Mesodermal cell (in vitro differentiated cells): Measurements from ENCODE around the gene ERVV-1.

Experiments used
- H3K27ac ChIP-seq: 2 replicates; pipeline ENCODE4 v1.7.0; 2013; ENCODE audit warnings: mild to moderate bottlenecking, low read depth, low read length, moderate library complexity; ENCODE audit not compliant: severe bottlenecking
- H3K36me3 ChIP-seq: 2 replicates; pipeline ENCODE4 v1.7.1; 2013; ENCODE audit warnings: mild to moderate bottlenecking, low read length, moderate library complexity; ENCODE audit not compliant: control insufficient read depth, insufficient read depth
- H3K4me1 ChIP-seq: one replicate; pipeline ENCODE4 v1.7.1; 2013; ENCODE audit warnings: mild to moderate bottlenecking, low read length; ENCODE audit not compliant: insufficient read depth, control insufficient read depth, poor library complexity, severe bottlenecking
- H3K4me3 ChIP-seq: 2 replicates; pipeline ENCODE4 v1.7.0; 2013; ENCODE audit warnings: low read length, control low read depth, mild to moderate bottlenecking; ENCODE audit not compliant: insufficient read depth, poor library complexity, severe bottlenecking; ENCODE audit errors: extremely low read depth
- H3K9me3 ChIP-seq: 2 replicates; pipeline ENCODE4 v1.7.1; 2013; ENCODE audit warnings: mild to moderate bottlenecking, low read length, moderate library complexity; ENCODE audit not compliant: control insufficient read depth
- WGBS, 2 experiments: methylation state at CpG; one replicate each; pipeline ENCODE4 v1.1.5; 2013; ENCODE audit warnings: missing lambda C conversion rate in 2 of 2; ENCODE audit not compliant: insufficient coverage in 2 of 2; 5-methylcytosine and 5-hydroxymethylcytosine counted together

Gene ERVV-1

GRCh38 chr19:52995711-52996110, 18.0 kb upstream of the ERVV-1 start:
- no peaks in the 10 kb centered on the region for H3K36me3 ChIP-seq
- H3K4me1 ChIP-seq = no peaks in the 10 kb centered on the region
- H3K27ac ChIP-seq = no peak overlapping the region
- WGBS, 2 experiments = 94 to 96% methylated on average over 4 to 6 of the region's 7 CpGs
- no peak overlapping the region for H3K4me3 ChIP-seq
- peaks cover 14% of the 10 kb centered on the region for H3K9me3 ChIP-seq

DNA sequence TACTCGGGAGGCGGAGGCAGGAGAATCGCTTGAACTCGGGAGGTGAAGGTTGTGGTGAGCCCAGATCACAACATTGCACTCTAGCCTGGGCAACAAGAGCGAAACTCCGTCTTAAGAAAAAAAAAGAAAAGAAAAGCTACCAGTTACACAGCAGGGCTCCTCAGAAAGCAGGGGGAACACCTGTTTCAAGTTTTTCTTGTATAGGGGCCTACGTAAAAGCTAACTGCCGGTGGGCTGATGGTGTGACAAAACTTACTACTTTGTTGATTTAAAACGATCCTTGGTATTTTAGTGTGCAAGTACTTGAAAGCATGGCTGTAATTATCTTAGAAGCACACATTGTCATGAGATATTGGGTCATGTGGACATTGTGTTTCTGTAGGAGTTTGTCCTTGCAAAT, 15.7 kb upstream of the ERVV-1 start:
- 86 to 95% methylated on average over 9 of the region's 9 CpGs for WGBS, 2 experiments
- no peak overlapping the region for H3K27ac ChIP-seq

DNA sequence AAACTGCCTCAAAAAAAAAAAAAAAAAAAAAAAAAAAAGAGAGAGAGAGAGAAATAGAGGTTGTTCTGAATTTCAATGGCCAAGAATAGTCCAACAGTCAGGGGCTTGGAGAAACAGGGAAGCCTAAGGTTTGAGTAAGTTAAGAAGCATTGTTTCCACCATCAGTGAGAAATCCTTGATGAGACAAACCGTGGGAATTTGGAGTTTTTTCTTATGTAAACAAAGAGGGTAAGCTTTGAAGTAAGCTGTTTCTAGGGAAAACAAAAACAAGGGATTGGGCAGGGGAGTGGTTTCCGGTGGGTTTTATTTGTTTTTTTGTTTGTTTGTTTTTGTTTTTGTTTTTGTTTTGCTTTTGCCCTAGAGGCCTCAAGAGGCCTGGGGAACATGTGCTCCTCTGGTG, 11.2 kb upstream of the ERVV-1 start:
- Histone ChIP-seq H3K4me1 (no peaks in the 10 kb centered on the region), H3K9me3 (peaks cover 18% of the 10 kb centered on the region), H3K27ac (no peak overlapping the region), H3K4me3 (no peak overlapping the region), H3K36me3 (no peaks in the 10 kb centered on the region)
- 36% methylated on average over 1 to 2 of the region's 2 CpGs for WGBS, 2 experiments

More for the DNA sequence above, 15.7 kb upstream of the ERVV-1 start:
- Histone ChIP-seq H3K4me1 (no peaks in the 10 kb centered on the region), H3K9me3 (peaks cover 14% of the 10 kb centered on the region), H3K4me3 (no peak overlapping the region), H3K36me3 (no peaks in the 10 kb centered on the region)

DNA sequence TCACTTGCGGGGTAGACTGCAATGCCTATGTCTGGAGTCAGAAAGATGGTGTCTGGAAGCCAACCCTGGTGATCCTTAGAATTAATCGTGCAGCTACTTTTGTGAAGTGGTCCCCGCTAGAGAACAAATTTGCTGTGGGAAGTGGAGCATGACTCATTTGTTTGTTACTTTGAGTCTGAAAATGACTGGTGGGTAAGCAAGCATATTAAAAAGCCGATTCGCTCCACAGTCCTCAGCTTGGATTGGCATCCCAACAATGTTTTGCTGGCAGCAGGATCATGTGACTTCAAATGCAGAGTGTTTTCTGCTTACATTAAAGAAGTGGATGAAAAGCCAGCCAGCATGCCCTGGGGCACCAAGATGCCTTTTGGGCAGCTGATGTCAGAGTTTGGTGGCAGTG, 9.5 kb upstream of the ERVV-1 start:
- no peaks in the 10 kb centered on the region for H3K36me3 ChIP-seq
- H3K4me1 ChIP-seq = no peaks in the 10 kb centered on the region
- no peak overlapping the region for H3K27ac ChIP-seq
- 92 to 94% methylated on average over 5 of the region's 5 CpGs for WGBS, 2 experiments
- H3K4me3 ChIP-seq = no peak overlapping the region
- peaks cover 22% of the 10 kb centered on the region for H3K9me3 ChIP-seq

- 79 to 97% methylated on average over 6 of the region's 7 CpGs for WGBS, 2 experiments
- no peak overlapping the region for H3K27ac ChIP-seq
- H3K36me3 ChIP-seq = no peaks in the 10 kb centered on the region
- H3K4me1 ChIP-seq = no peaks in the 10 kb centered on the region
- H3K9me3 ChIP-seq = peaks cover 31% of the 10 kb centered on the region
- H3K4me3 ChIP-seq = no peak overlapping the region
Measured at GRCh38 chr19:53007200-53007599, 6.5 kb upstream of the ERVV-1 start.

DNA sequence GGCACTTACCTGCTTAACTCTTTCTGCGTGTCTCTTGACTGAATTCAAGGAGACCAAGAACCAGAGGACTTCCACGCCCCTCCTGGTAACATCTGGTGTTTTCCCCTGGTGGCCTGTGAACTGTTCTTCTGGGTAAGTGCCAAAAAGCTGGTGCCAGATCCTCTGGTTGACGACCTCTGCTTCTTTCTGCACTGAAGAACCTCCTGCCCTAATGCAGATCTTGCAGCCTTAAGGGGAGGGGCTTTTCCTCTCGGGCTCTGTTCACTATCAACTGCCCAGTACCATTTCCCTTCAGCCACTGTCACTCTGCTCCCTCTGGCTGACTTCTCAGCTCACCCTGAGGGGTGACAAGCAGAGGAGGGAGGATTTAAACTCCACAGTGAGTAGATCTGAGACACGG, 6.1 kb upstream of the ERVV-1 start:
- Histone ChIP-seq H3K4me3 (no peak overlapping the region), H3K36me3 (no peaks in the 10 kb centered on the region), H3K9me3 (peaks cover 31% of the 10 kb centered on the region), H3K27ac (no peak overlapping the region), H3K4me1 (no peaks in the 10 kb centered on the region)
- 71 to 86% methylated on average over 3 of the region's 5 CpGs for WGBS, 2 experiments

DNA sequence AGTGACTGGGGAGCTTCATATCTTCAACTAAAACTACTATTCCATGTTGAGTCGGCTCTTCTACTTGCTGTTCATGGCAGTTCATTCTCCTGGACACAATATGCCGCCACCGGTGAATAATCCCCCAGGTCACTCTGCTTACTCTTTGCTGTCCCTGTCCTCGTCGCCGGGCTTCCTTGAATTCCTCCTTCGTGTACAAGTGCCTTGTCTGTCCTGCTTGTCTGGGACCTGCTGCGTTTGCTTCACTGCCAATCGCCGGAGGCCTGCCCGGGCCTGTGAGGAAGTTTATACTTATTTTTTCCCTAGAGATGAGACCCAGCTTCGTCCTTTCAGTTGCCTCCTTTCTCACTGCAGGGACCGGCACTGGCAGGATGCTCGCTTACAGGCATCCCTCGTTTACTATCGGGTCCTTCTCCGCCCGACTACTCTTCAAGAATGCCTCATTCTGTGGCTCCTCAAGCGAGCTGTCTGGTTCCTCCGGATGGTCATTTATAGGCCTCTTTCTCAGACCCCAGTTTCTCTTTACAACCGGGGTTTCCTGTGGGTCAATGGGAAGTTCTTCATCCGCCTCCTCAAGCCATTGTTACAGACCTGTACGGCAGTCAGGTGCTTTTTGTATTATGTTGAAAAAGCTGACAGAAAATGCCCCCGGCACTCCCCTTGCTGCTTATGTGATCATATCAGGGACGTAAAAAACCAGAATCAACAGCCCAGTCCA, 5.5 kb upstream of the ERVV-1 start:
- WGBS, 2 experiments = 87 to 96% methylated on average over 17 to 18 of the region's 25 CpGs
- Histone ChIP-seq H3K27ac (no peak overlapping the region), H3K4me3 (no peak overlapping the region), H3K4me1 (no peaks in the 10 kb centered on the region), H3K36me3 (no peaks in the 10 kb centered on the region), H3K9me3 (peaks cover 31% of the 10 kb centered on the region)

GRCh38 chr19:53010494-53010893, 3.2 kb upstream of the ERVV-1 start:
- Histone ChIP-seq H3K36me3 (no peaks in the 10 kb centered on the region), H3K27ac (no peak overlapping the region), H3K9me3 (peaks cover 17% of the 10 kb centered on the region), H3K4me1 (no peaks in the 10 kb centered on the region), H3K4me3 (no peak overlapping the region)
- 65 to 70% methylated on average over 4 to 8 of the region's 9 CpGs for WGBS, 2 experiments

DNA sequence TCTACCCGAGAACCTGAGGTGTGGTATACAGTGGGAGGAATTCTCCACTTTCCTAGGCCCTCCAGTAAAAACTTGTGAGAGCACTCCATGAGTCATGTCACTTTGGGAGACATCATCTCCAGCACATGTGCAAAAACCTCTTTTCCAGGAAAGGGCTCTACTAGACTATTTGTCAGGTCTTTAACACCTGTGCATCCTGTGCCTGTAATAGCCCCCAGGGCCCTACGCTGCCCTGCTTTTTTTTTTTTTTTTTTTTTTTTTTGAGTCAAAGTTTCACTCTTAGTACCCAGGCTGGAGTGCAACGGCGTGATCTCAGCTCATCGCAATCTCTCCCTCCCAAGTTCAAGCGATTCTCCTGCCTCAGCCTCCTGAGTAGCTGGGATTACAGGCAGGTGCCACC, 1.7 kb upstream of the ERVV-1 start:
- Histone ChIP-seq H3K36me3 (no peaks in the 10 kb centered on the region), H3K27ac (no peak overlapping the region), H3K4me3 (no peak overlapping the region), H3K9me3 (peaks cover 21% of the 10 kb centered on the region), H3K4me1 (peaks cover 2% of the 10 kb centered on the region)
- 80% methylated on average over 1 of the region's 6 CpGs; no CpG with 5 or more reads in 1 of the 2 experiments for WGBS, 2 experiments

DNA sequence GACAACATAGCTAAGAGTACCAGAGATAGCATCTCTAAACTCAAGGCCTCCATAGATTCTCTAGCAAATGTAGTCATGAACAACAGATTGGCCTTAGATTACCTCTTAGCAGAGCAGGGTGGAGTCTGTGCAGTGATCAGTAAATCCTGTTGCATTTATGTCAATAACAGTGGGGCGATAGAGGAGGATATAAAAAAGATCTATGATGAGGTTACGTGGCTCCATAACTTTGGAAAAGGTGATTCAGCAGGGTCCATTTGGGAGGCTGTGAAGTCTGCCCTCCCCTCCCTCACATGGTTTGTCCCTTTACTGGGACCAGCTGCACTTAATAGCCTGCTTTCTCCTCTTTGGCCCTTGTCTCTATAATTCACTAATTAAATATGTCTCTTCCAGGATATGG, 1.4 kb downstream of the ERVV-1 start:
- peaks cover 3% of the 10 kb centered on the region for H3K4me1 ChIP-seq
- peaks cover 14% of the 10 kb centered on the region for H3K9me3 ChIP-seq
- no peak overlapping the region for H3K27ac ChIP-seq
- whole genome bisulfite sequencing, 2 experiments = 80% methylated on average over 1 of the region's 2 CpGs; no CpG with 5 or more reads in 1 of the 2 experiments
- H3K4me3 ChIP-seq = no peak overlapping the region
- no peaks in the 10 kb centered on the region for H3K36me3 ChIP-seq

- Histone ChIP-seq H3K4me1 (peaks cover 3% of the 10 kb centered on the region), H3K27ac (no peak overlapping the region), H3K36me3 (no peaks in the 10 kb centered on the region), H3K4me3 (no peak overlapping the region), H3K9me3 (peaks cover 10% of the 10 kb centered on the region)
- 94 to 95% methylated on average over 8 of the region's 8 CpGs for WGBS, 2 experiments
Measured at GRCh38 chr19:53015730-53016129, 2.0 kb downstream of the ERVV-1 start.
